WTC11 (cell line): Measurements from ENCODE around the gene MOV10L1.

Experiments used
- ATF1 ChIP-seq: sonication (generic); formaldehyde crosslinking; IDR thresholded peaks from 2 replicates; pipeline ENCODE4 v1.8.1; 2023; ENCODE audit warnings: mild to moderate bottlenecking, moderate library complexity, missing genetic modification reagents
- CBFB ChIP-seq: sonication (generic); formaldehyde crosslinking; IDR thresholded peaks from 2 replicates; pipeline ENCODE4 v1.8.1; 2022; ENCODE audit warnings: mild to moderate bottlenecking, low read depth, missing genetic modification reagents
- CREB1 ChIP-seq: sonication (generic); formaldehyde crosslinking; IDR thresholded peaks from 2 replicates; pipeline ENCODE4 v1.8.0; 2023; ENCODE audit warnings: mild to moderate bottlenecking, missing genetic modification reagents
- NR1H2 ChIP-seq: sonication (generic); formaldehyde crosslinking; IDR thresholded peaks from 2 replicates; pipeline ENCODE4 v1.9.0; 2021; ENCODE audit warnings: mild to moderate bottlenecking, moderate library complexity, missing genetic modification reagents
- SP1 ChIP-seq: sonication (generic); formaldehyde crosslinking; conservative IDR thresholded peaks from 2 replicates; pipeline ENCODE4 v1.8.1; 2022; ENCODE audit warnings: missing genetic modification reagents
- TF ChIP-seq, protein P1 (sequence below): fragments of 200-600 bp; IDR thresholded peaks from 2 replicates; pipeline ENCODE4 v1.8.0; 2022; ENCODE audit warnings: antibody characterized with exemption
- TF ChIP-seq, protein P2 (sequence below): sonication (generic); formaldehyde crosslinking; IDR thresholded peaks from 2 replicates; pipeline ENCODE4 v1.8.1; 2023; ENCODE audit warnings: mild to moderate bottlenecking, missing genetic modification reagents, moderate library complexity
- TF ChIP-seq, protein P3 (sequence below): sonication (generic); formaldehyde crosslinking; IDR thresholded peaks from 2 replicates; pipeline ENCODE4 v1.8.1; 2023; ENCODE audit warnings: mild to moderate bottlenecking, missing genetic modification reagents

DNA sequence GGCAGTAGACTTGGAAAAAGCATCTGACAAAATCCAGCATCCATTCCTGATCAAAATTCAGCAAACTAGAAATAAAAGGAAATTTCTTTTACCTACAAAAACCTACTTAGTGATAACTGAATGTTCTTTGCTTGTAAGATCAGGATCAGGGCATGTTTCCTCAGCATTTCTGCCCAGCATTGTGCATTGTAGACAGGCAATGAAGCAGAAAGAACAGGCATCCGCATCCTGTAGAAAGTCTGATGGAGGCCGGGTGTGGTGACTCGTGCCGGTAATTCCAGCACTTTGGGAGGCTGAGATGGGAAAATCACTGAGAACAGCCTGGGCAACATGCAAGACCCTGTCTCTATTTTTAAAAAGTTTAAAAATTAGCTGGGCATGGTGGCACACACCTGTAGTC, 48.2 kb downstream of the MOV10L1 start:
- TF ChIP-seq, protein P1, sequence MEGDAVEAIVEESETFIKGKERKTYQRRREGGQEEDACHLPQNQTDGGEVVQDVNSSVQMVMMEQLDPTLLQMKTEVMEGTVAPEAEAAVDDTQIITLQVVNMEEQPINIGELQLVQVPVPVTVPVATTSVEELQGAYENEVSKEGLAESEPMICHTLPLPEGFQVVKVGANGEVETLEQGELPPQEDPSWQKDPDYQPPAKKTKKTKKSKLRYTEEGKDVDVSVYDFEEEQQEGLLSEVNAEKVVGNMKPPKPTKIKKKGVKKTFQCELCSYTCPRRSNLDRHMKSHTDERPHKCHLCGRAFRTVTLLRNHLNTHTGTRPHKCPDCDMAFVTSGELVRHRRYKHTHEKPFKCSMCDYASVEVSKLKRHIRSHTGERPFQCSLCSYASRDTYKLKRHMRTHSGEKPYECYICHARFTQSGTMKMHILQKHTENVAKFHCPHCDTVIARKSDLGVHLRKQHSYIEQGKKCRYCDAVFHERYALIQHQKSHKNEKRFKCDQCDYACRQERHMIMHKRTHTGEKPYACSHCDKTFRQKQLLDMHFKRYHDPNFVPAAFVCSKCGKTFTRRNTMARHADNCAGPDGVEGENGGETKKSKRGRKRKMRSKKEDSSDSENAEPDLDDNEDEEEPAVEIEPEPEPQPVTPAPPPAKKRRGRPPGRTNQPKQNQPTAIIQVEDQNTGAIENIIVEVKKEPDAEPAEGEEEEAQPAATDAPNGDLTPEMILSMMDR = no peak
- TF ChIP-seq SP1 (CRISPR knock-in tag) (no peak), CREB1 (CRISPR knock-in tag) (no peak), NR1H2 (CRISPR knock-in tag) (no peak), ATF1 (CRISPR knock-in tag) (no peak), CBFB (no peak)
- TF ChIP-seq, protein P2, sequence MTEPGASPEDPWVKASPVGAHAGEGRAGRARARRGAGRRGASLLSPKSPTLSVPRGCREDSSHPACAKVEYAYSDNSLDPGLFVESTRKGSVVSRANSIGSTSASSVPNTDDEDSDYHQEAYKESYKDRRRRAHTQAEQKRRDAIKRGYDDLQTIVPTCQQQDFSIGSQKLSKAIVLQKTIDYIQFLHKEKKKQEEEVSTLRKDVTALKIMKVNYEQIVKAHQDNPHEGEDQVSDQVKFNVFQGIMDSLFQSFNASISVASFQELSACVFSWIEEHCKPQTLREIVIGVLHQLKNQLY (CRISPR knock-in tag) = no peak
- TF ChIP-seq, protein P3, sequence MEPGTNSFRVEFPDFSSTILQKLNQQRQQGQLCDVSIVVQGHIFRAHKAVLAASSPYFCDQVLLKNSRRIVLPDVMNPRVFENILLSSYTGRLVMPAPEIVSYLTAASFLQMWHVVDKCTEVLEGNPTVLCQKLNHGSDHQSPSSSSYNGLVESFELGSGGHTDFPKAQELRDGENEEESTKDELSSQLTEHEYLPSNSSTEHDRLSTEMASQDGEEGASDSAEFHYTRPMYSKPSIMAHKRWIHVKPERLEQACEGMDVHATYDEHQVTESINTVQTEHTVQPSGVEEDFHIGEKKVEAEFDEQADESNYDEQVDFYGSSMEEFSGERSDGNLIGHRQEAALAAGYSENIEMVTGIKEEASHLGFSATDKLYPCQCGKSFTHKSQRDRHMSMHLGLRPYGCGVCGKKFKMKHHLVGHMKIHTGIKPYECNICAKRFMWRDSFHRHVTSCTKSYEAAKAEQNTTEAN = no peak
